GM19239 (cell line): ENCODE measurements around the gene AATK.

Source experiments
- DNase-seq: peaks from one replicate; pipeline ENCODE4 v3.0.0; 2011; ENCODE audit warnings: low spot score; ENCODE audit not compliant: insufficient read length
- FAIRE-seq: peaks from 2 replicates; lab custom pipeline; 2011; peaks lifted over from hg19 to GRCh38; lab: Jason Lieb, UNC

Gene AATK

DNA sequence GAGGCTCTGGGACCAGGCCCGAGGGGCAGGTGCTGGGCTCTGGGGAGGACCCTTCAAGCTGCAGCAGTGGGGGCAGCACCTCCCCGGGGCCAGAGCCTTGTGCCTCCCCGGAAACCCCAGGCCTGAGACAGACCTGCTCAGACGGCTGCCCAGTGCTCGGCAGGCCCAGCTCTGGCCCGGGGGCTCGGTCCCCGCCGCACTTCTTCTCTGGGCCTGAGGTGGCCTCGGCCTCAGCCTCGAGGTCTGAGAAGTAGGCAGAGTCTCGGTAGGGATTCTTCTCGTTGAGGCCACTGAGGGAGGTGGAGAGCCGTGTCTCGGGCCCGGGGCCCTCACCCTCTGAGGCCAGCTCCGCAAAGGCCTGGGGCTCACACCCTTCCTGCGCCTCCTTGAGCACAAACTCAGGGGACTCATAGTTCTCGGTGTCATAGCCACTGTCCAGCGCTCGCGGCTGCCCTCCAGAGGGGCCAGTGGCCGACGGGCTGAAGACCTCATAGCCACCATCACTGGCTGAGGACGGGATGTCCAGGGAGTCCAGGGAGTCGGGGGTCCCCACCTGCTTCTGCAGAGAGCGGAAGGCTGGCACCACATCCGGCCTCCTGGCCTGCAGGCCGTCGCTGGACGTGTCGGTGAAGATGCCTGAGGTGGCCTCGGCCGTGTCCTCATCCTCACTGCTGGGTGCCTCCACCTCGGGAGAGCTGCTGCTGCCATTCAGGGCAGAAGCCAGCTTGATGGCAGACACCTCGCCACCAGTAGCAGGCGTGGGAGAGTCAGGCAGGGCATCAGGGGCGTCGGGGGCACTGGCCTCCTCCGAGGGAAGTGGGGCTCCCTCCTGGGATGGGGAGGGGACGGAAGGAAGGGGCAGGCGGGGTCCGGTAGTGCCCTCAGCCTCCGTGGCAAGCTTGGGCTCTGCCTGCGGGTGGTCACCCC is 45.1 kb downstream of the AATK start:
- no peak for DNase-seq
- FAIRE-seq: no peak

DNA sequence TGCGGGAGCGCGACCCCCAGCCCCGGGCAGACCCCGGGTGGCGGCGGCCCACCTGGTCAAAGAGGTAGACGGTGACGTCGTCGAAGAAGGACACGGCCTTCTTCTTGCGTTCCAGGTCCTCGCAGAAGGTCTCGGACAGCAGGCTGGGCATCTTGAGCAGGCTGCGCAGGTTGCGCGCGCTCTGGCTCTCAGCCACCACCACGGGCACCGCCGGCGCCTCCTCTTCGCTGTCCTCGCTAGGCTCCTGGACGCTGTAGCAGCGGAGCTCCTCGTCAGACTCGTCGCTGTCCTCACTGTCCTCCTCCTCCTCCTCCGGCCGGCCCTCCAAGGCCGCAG is 45.9 kb downstream of the AATK start:
- DNase-seq: no peak
- FAIRE-seq: no peak

GRCh38 chr17:81119223-81120148 is 46.5 kb downstream of the AATK start:
- no peak for FAIRE-seq
- DNase-seq: peak; percentile 83

DNA sequence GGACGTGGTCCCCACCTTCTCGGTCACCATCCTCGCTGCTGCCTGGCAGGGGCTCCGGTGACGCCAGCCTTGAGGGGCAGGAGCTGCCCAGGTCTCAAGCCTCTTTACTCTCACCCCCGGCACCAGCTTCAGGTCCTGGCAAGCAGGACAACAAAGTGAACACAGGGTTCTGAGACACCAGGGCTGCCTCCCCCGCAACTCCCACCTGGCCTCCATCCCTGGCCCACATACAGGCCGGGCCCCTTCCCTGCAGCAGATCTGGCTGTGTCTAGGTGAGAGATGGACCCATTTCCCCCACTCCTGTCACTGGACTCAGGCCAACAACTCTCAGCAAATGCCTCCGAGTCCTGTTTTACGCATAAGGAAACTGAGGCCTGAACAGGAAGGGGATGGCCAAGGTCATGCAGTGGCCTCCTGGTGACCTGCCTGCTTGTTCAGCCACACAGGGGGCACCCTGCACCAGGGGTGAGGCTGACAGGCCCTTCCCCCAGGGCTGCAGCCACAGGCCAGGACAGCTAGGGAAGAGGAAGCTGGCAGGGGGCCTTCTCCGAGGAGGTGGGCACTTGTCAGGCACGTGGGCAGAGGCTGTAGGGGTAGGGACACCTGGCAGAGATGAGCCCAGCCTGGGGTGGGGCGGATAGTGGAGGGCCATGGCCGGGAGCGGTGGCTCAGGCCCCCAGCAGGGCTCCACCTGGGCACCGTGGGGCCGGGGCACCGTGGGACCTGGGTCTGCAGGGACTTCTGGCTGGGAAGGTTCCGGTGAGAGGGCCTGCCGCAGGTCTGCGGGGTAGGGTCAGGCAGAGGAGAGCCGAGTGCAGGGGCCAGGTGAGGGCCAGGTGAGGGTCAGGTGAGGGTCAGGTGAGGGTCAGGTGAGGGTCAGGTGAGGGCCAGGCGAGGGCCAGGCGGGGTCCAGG is 47.5 kb downstream of the AATK start:
- FAIRE-seq (no peak), DNase-seq (no peak)

- DNase-seq (no peak), FAIRE-seq (no peak)
These were observed 48.3 kb downstream of the AATK start for GRCh38 chr17:81117672-81118198.

DNA sequence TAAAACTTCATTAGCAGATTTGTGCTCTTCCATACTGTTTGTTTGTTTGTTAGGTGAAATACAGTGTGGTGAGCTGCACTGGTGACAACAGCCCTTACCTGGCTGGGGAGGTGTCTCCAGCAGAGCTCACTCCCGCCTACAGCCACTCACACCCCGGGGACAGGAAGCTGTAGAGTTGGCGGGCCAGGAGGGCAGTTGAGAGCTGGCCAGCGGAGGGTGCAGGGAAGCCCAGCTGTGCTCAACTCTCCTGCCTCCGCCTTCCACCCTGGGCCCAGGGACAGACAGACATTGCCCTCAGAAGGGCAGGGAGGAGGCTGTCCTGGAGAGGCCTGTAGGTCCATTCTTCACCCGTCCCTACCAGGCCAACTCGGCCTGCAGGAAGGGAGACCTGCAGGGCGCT is 49.3 kb downstream of the AATK start:
- FAIRE-seq (no peak), DNase-seq (no peak)

DNA sequence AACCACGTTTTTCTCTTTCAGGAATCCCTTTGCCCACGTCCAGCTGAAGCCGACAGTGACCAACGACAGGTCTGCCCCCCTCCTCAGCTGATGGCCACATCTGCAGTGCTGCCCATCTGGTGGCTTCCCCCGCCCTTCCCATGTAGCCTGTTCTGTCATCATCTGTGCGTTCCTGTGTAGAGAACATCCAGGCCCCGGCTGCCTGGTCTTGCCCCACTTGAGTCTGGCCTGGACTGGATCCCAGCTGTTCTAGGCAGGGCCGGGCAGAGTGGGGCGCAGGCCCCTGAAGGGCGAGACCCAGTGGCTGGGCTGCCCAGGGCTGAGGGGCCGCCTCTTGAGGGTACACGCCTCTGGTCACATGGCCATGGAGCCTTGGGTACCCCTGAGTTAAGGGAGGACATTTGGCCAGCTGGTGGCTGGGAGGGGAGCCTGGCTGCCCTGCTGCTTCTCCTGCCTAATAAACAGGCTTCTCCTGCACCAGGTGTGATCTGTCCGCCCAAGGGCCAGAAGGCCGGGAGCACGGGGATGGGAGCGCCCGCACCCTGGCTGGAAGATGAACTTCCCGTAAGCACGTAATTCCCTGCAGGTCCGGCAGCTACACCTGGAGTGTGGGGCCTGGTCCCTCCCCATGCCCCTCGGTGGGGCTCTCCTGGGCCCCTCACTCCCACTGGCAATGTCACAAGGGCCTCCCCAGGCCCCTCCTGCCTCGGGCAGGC is 50.1 kb downstream of the AATK start:
- DNase-seq (no peak), FAIRE-seq (no peak)

DNA sequence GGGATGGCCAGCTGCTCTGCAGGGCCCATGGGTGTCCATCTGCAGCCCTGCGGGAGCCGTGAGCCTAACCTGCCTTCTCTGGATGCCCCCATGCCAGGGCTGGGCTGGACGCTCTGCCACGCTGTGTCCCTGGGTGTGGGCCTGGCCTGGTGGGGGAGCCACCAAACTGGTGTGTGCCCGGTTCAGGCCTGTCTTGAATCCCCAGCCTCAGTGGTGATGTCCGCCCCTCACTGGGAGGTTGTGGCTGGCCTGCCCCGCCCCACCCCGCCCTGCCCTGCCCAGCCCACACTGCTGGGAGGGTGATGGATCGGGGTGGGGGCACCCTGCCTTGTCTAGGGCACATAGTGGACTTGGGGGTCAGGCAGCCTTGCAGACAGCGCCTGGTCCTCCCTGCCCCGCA is 50.8 kb downstream of the AATK start:
- DNase-seq (no peak), FAIRE-seq (no peak)

DNA sequence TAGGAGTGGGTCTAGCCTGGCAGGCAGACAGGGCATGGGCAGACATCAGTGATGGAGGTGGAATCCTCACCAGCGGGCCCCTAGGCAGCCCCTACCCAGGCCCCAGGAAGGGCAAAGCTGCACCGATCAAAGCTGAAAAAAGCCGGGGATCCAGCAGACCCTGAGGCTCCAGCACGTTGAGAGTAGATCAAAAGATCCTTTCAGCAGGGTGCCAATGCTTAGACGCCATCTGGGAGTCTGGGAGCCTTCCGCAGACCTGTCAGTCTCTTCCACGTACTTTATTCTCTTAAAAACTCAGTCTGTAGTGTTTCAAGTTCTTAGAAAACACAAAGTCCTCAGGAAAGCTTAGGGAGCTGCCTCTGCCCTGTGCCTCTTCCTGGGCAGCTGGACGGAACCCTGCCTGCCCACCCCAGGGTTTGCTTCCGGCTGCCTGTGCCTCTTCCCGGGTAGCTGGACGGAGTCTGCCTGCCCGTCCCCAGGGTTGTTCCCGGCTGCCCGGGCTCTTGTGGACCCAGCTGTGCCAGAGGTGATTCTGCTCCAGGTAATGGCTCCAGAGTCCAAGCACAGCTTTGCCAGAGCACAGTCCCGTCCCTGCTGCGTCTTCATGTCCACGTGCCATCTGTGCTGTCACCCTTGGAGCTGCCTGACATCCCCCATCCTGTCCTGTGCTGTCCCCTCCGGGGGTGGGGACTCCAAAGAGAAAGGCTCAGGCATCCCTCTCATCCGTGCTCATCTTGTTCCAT is 51.5 kb downstream of the AATK start:
- FAIRE-seq (no peak), DNase-seq (no peak)

- DNase-seq (no peak), FAIRE-seq (no peak)
These were observed 52.8 kb downstream of the AATK start for GRCh38 chr17:81113158-81113724.

GRCh38 chr17:81112450-81112849 is 53.6 kb downstream of the AATK start:
- DNase-seq: no peak
- FAIRE-seq: no peak

DNA sequence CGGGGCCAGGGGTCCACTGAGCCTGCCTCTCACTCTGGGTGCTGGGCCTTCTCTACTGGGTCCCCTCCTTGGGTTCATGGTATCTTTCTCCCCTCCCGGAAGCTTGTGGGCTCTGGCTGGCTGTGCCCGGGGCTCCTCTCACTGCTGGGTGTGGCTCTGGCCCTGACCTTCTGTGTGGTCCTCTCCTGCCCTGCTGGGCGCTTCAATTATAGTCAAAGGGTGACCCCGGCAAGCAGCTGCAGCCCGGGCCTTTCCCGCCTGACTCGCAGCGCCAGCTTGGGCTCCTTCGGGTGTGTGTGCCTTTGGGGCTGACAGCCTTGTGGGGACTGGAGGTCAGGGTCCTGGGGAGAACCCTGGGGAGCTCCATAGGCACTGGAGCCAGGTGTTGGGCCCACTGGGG is 55.0 kb downstream of the AATK start:
- DNase-seq (no peak), FAIRE-seq (no peak)

DNA sequence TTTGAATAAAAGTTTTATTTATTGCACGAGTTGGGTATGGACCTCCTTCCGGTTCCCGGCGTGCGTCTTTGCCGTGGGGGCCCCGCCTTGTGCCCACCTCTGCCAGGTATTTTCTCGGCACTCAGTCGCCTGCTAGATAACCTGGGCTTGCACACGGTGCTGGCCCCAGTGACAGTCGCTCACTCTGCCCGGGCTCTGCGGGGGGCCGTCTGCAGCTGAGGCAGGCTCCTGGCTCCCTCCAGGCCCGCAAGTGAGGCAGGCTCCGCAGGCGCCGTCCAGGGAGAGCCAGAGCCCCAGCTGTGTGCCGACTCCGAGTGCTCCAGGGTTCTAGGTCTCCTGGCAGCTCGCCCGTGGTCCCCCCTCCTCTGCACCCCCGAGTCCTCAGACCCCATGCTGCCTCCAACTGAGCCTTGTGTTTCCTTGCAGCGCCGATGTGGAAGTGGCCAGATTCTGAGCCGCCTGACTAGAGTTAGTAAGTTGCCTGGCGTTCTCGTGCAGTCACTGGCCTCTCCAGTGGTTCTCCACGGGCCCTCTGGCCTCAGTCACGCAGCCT is 55.5 kb downstream of the AATK start:
- FAIRE-seq (no peak), DNase-seq (no peak)

GRCh38 chr17:81109957-81110356 is 56.1 kb downstream of the AATK start:
- DNase-seq (no peak), FAIRE-seq (no peak)

DNA sequence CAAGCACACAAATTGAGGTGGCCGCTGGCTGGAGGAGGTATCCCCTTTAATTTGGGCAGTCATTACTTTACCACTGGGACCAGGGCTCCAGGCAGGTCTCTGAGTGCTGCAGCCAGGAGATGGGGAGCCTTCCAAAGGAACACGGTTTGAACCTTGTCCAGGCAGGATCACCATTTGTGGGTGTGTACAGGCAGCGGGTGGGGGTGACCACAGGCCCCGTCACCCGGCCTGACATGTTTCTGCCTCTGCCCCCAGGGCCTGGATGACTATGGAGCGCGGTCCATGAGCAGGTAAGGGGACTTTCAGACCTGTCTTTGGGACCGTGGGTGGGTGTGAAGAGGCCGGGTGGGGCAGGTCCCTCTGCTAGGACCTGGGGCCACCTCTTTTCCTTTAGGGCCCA is 57.8 kb downstream of the AATK start:
- no peak for FAIRE-seq
- DNase-seq: no peak

- no peak for FAIRE-seq
- DNase-seq: no peak
These were observed 59.3 kb downstream of the AATK start for GRCh38 chr17:81106716-81107115.

GRCh38 chr17:81103379-81103778 is 62.6 kb downstream of the AATK start:
- DNase-seq (no peak), FAIRE-seq (no peak)

DNA sequence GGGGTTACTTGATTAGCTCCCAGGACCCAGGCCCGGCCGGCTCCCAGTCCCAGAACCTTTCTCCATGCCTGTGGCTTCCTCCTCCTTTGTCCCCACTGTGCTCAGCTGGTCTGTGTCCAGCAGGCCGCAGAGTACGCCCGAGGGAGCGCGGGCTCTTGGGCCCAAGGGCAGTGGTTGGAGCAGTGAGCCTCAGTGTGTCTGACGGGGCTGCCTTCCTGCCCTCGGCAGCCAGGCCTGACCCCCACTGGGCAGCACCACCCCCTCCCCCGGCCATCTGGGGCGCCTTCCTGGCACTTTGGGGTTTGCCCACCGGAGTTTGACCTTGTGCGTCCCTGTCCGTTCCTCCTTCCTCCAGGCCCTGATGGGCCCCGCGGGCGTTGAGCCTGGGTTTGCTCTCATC is 63.2 kb downstream of the AATK start:
- DNase-seq (no peak), FAIRE-seq (no peak)
